Colon (tissue), 2 donors: ENCODE results near the gene NELL1.

Experiments used
- FAIRE-seq: peaks from 2 replicates; lab custom pipeline; 2012; peaks lifted over from hg19 to GRCh38; lab: Jason Lieb, UNC
- donor health status: control.
- donor health status: control.

NELL1 gene

GRCh38 chr11:20966489-20966888 is 297.1 kb downstream of the NELL1 start:
- no peak for FAIRE-seq

GRCh38 chr11:20973940-20974559 is 304.7 kb downstream of the NELL1 start:
- no peak for FAIRE-seq

- FAIRE-seq, result no peak
These were observed 311.4 kb downstream of the NELL1 start for GRCh38 chr11:20980736-20981135.

- no peak for FAIRE-seq
These were observed 321.1 kb downstream of the NELL1 start for GRCh38 chr11:20990447-20990846.

GRCh38 chr11:20991471-20991870 is 322.1 kb downstream of the NELL1 start:
- FAIRE-seq, result no peak

- FAIRE-seq, result no peak
These were observed 337.9 kb downstream of the NELL1 start for GRCh38 chr11:21007297-21007696.

GRCh38 chr11:21018248-21018647 is 348.9 kb downstream of the NELL1 start:
- no peak for FAIRE-seq

GRCh38 chr11:21026685-21027084 is 357.3 kb downstream of the NELL1 start:
- no peak for FAIRE-seq

- no peak for FAIRE-seq
These were observed 368.5 kb downstream of the NELL1 start for GRCh38 chr11:21037850-21038249.

- no peak for FAIRE-seq
These were observed 369.4 kb downstream of the NELL1 start for GRCh38 chr11:21038801-21039200.

- no peak for FAIRE-seq
These were observed 371.2 kb downstream of the NELL1 start for GRCh38 chr11:21040630-21041029.

GRCh38 chr11:21048626-21049025 is 379.2 kb downstream of the NELL1 start:
- FAIRE-seq, result no peak

GRCh38 chr11:21053466-21053865 is 384.1 kb downstream of the NELL1 start:
- no peak for FAIRE-seq

- FAIRE-seq, result no peak
These were observed 387.3 kb downstream of the NELL1 start for GRCh38 chr11:21056644-21057043.

- FAIRE-seq, result no peak
These were observed 390.5 kb downstream of the NELL1 start for GRCh38 chr11:21059879-21060278.

- no peak for FAIRE-seq
These were observed 396.6 kb downstream of the NELL1 start for GRCh38 chr11:21066030-21066429.

GRCh38 chr11:21068886-21069285 is 399.5 kb downstream of the NELL1 start:
- FAIRE-seq, result no peak

- FAIRE-seq, result no peak
These were observed 400.5 kb downstream of the NELL1 start for GRCh38 chr11:21069909-21070308.

GRCh38 chr11:21072558-21072957 is 403.2 kb downstream of the NELL1 start:
- no peak for FAIRE-seq

- FAIRE-seq, result no peak
These were observed 413.5 kb downstream of the NELL1 start for GRCh38 chr11:21082853-21083252.

- FAIRE-seq, result no peak
These were observed 419.5 kb downstream of the NELL1 start for GRCh38 chr11:21088930-21089329.

- FAIRE-seq, result no peak
These were observed 435.3 kb downstream of the NELL1 start for GRCh38 chr11:21104641-21105040.

- no peak for FAIRE-seq
These were observed 436.0 kb downstream of the NELL1 start for GRCh38 chr11:21105196-21105917.

GRCh38 chr11:21109341-21109740 is 440.0 kb downstream of the NELL1 start:
- no peak for FAIRE-seq
